Neuronal stem cell (in vitro differentiated cells): ENCODE measurements around the gene DIRAS1.
"Not testable (repeated sequence)": the region's sequence is repeated elsewhere in the genome, so short reads cannot be mapped to it uniquely, and the experiment has no call there.

Source experiments
- DNase-seq: peaks from one replicate; pipeline ENCODE4 v3.0.0-alpha.2; 2013; ENCODE audit warnings: low spot score
- H2AFZ ChIP-seq: one replicate; pipeline ENCODE4 v1.6.1; 2013; ENCODE audit warnings: mild to moderate bottlenecking, low read length, inconsistent platforms
- H2AK5ac ChIP-seq: 2 replicates; pipeline ENCODE4 v1.6.1; 2013; ENCODE audit warnings: low read depth, mild to moderate bottlenecking, inconsistent platforms, low read length, moderate library complexity, mixed read lengths
- H2BK120ac ChIP-seq: 2 replicates; pipeline ENCODE4 v1.6.1; 2013; ENCODE audit warnings: low read depth, mild to moderate bottlenecking, inconsistent platforms, low read length, moderate library complexity, mixed read lengths
- H2BK12ac ChIP-seq: one replicate; pipeline ENCODE4 v1.6.1; 2013; ENCODE audit warnings: low read length, inconsistent platforms
- H2BK15ac ChIP-seq: 2 replicates; pipeline ENCODE4 v1.6.1; 2013; ENCODE audit warnings: mild to moderate bottlenecking, low read length, inconsistent platforms, mixed read lengths
- H2BK5ac ChIP-seq: one replicate; pipeline ENCODE4 v1.6.1; 2013; ENCODE audit warnings: inconsistent platforms, mild to moderate bottlenecking, low read length, moderate library complexity
- H3K14ac ChIP-seq: one replicate; pipeline ENCODE4 v1.6.1; 2013; ENCODE audit warnings: low read length, inconsistent platforms
- H3K18ac ChIP-seq: 2 replicates; pipeline ENCODE4 v1.6.1; 2013; ENCODE audit warnings: low read length, inconsistent platforms
- H3K23ac ChIP-seq: 2 replicates; pipeline ENCODE4 v1.6.1; 2013; ENCODE audit warnings: low read depth, mild to moderate bottlenecking, mixed read lengths, low read length, inconsistent platforms; ENCODE audit not compliant: poor library complexity
- H3K27ac ChIP-seq: replicated peaks from 3 replicates; pipeline ENCODE4 v1.5.1; 2013; ENCODE audit warnings: low read length, inconsistent platforms
- H3K27me3 ChIP-seq, 3 experiments: 2 replicates each; pipeline ENCODE4 v1.6.1; 2013; ENCODE audit warnings: low read length in 3 of 3, mild to moderate bottlenecking in 2 of 3, inconsistent platforms in 1 of 3, low read depth in 1 of 3, mixed read lengths in 1 of 3, moderate library complexity in 1 of 3; ENCODE audit not compliant: control insufficient read depth in 3 of 3, insufficient read depth in 3 of 3
- H3K36me3 ChIP-seq, 2 donors: replicated peaks in 1 of 2; 2 replicates each; pipeline ENCODE4 v1.6.1; 2013; ENCODE audit warnings: low read length in 2 of 2; ENCODE audit not compliant: control insufficient read depth in 2 of 2, insufficient read depth in 2 of 2
- H3K4ac ChIP-seq: 2 replicates; pipeline ENCODE4 v1.6.1; 2013; ENCODE audit warnings: inconsistent platforms, mild to moderate bottlenecking, low read length, moderate library complexity
- H3K4me1 ChIP-seq, 2 donors: 1 replicate in 1 of 2; 2 replicates in 1 of 2; pipeline ENCODE4 v1.6.1; 2013; ENCODE audit warnings: low read length in 2 of 2, low read depth in 1 of 2; ENCODE audit not compliant: control insufficient read depth in 2 of 2, insufficient read depth in 1 of 2
- H3K4me2 ChIP-seq: one replicate; pipeline ENCODE4 v1.6.1; 2013; ENCODE audit warnings: mild to moderate bottlenecking, low read length, inconsistent platforms; ENCODE audit not compliant: insufficient read depth, poor library complexity, severe bottlenecking
- H3K4me3 ChIP-seq, 2 donors: 2 replicates each; pipeline ENCODE4 v1.5.1; 2013; ENCODE audit warnings: low read length in 2 of 2, mild to moderate bottlenecking in 2 of 2, inconsistent platforms in 1 of 2, moderate library complexity in 1 of 2
- H3K79me1 ChIP-seq: one replicate; pipeline ENCODE4 v1.6.1; 2013; ENCODE audit warnings: low read depth, mild to moderate bottlenecking, inconsistent platforms, low read length, moderate library complexity
- H3K9ac ChIP-seq: one replicate; pipeline ENCODE4 v1.6.1; 2013; ENCODE audit warnings: mild to moderate bottlenecking, low read depth, low read length, inconsistent platforms; ENCODE audit not compliant: poor library complexity
- H3K9me3 ChIP-seq, 2 donors: replicated peaks in 1 of 2; 2 replicates each; pipeline versions ENCODE3 to v1.6.1; 2013; ENCODE audit warnings: low read length in 2 of 2, mild to moderate bottlenecking in 2 of 2, inconsistent platforms in 1 of 2, low read depth in 1 of 2, mixed read lengths in 1 of 2, moderate library complexity in 1 of 2; ENCODE audit not compliant: control insufficient read depth in 2 of 2, insufficient read depth in 1 of 2
- H4K8ac ChIP-seq: one replicate; pipeline ENCODE4 v1.6.1; 2013; ENCODE audit warnings: low read depth, mild to moderate bottlenecking, inconsistent platforms, low read length, moderate library complexity
- H4K91ac ChIP-seq: one replicate; pipeline ENCODE4 v1.6.1; 2013; ENCODE audit warnings: low read length, low read depth, mild to moderate bottlenecking, inconsistent platforms; ENCODE audit not compliant: poor library complexity
- WGBS, 2 donors: extraction: QIAGEN DNeasy Blood & Tissue Kit; methylation state at CpG; one replicate each; pipeline ENCODE4 v1.1.7; 2013; ENCODE audit warnings: missing lambda C conversion rate in 2 of 2, mixed read lengths in 1 of 2; ENCODE audit not compliant: insufficient read length in 2 of 2, insufficient replicate concordance in 1 of 2; ENCODE audit errors: extremely low coverage in 2 of 2; 5-methylcytosine and 5-hydroxymethylcytosine counted together

The DIRAS1 gene

DNA sequence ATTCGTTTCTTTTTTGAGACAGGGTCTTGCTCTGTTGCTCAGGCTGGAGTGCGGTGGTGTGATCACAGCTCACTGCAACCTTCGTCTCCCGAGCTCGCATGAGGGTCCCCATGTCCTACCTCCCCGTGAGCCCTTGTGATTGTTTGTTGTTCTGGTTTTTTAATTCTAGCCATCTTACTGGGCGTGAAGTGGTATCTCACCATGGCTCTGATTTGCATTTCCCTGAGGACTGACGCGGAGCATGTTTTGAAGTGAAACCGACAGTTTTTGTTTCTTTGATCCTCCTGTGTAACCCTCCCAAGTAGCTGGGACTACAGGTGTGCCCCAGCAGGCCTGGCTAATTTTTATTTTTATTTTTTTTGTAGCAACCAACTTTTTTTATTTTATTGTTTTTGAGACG lies 40.4 kb downstream of the DIRAS1 start:
- H3K9me3 ChIP-seq: no peaks in the 10 kb centered on the region
- no peaks in the 10 kb centered on the region for H3K4me1 ChIP-seq
- no peak overlapping the region for H4K91ac ChIP-seq
- no peak overlapping the region for H3K14ac ChIP-seq
- no CpG with 5 or more reads among the region's 11 CpGs for whole genome bisulfite sequencing, 2 donors
- H4K8ac ChIP-seq: no peak overlapping the region
- H3K18ac ChIP-seq: no peak overlapping the region
- no peak overlapping the region for H3K4me2 ChIP-seq
- H3K27ac ChIP-seq: no peak overlapping the region
- H3K79me1 ChIP-seq: peaks cover 1% of the 10 kb centered on the region
- H2AK5ac ChIP-seq: no peak overlapping the region
- H2BK12ac ChIP-seq: no peak overlapping the region
- H3K36me3 ChIP-seq: no peaks in the 10 kb centered on the region
- H2BK5ac ChIP-seq: no peak overlapping the region
- no peak overlapping the region for H2AFZ ChIP-seq
- H3K27me3 ChIP-seq: no peaks in the 10 kb centered on the region
- H3K23ac ChIP-seq: no peak overlapping the region
- no peak overlapping the region for H2BK15ac ChIP-seq
- H3K4ac ChIP-seq: no peak overlapping the region
- DNase-seq: no peak
- no peak overlapping the region for H3K9ac ChIP-seq
- H2BK120ac ChIP-seq: no peak overlapping the region
- H3K4me3 ChIP-seq: no peak overlapping the region

DNA sequence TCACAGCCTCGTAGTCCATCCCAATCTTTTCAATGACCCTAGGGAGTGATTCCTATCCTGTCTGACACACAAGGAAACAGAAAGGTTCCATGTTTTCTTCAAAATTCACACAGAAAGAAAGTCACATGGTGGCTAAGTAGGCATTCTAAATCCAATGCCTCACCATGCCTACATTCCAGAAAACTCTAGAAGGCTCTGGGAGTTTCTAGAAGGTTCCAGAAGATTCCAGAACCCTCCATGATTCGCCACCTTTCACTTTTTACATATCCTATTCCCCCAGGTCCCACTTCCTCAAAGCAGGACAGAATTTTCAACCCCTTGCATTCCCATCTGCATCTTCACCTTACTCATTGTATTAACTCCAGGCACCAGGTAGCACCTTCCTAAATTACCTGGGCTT lies 41.7 kb downstream of the DIRAS1 start:
- no peak overlapping the region for H2BK5ac ChIP-seq
- no peak overlapping the region for H2BK12ac ChIP-seq
- H3K79me1 ChIP-seq: no peaks in the 10 kb centered on the region
- H3K4me3 ChIP-seq: no peak overlapping the region
- H4K91ac ChIP-seq: no peak overlapping the region
- H4K8ac ChIP-seq: no peak overlapping the region
- no peak overlapping the region for H2AK5ac ChIP-seq
- H2BK120ac ChIP-seq: no peak overlapping the region
- no peak overlapping the region for H3K4me2 ChIP-seq
- H3K4ac ChIP-seq: no peak overlapping the region
- H3K14ac ChIP-seq: no peak overlapping the region
- H2AFZ ChIP-seq: no peak overlapping the region
- H3K23ac ChIP-seq: no peak overlapping the region
- no peaks in the 10 kb centered on the region for H3K4me1 ChIP-seq
- H3K9ac ChIP-seq: no peak overlapping the region
- no peaks in the 10 kb centered on the region for H3K27me3 ChIP-seq
- no peaks in the 10 kb centered on the region for H3K9me3 ChIP-seq
- H3K36me3 ChIP-seq: no peaks in the 10 kb centered on the region
- H3K18ac ChIP-seq: no peak overlapping the region
- no peak overlapping the region for H3K27ac ChIP-seq
- H2BK15ac ChIP-seq: no peak overlapping the region
- no CpG with 5 or more reads among the region's 2 CpGs for WGBS, 2 donors
- no peak for DNase-seq

DNA sequence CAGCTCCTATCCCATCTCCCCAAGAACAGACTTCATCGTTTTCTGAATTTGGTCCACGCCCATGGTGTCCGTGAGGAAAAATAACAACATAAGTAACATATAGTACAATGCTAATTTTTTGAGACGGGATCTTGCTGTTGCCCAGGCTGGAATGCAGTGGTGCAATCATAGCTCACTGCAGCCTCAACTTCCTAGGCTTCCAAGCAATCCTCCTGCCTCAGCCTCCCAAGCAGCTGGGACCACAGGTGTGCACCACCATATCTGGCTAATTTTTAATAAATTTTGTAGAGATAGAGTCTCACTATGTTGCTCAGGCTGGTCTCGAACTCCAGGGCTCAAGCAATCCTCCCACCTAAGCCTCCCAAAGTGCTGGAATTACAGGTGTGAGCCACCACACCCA lies 42.2 kb downstream of the DIRAS1 start:
- not testable (repeated sequence) for H2BK12ac ChIP-seq, DNase-seq, H4K8ac ChIP-seq, H3K36me3 ChIP-seq, H3K4me2 ChIP-seq, H3K27ac ChIP-seq, H3K27me3 ChIP-seq, H3K9me3 ChIP-seq, H3K4ac ChIP-seq, H3K9ac ChIP-seq, H3K14ac ChIP-seq, H3K4me3 ChIP-seq, H2BK15ac ChIP-seq, H3K18ac ChIP-seq, H3K4me1 ChIP-seq, H2BK120ac ChIP-seq, H3K79me1 ChIP-seq, H3K23ac ChIP-seq, H2BK5ac ChIP-seq, H2AK5ac ChIP-seq, H4K91ac ChIP-seq, H2AFZ ChIP-seq
- WGBS, 2 donors: no CpG with 5 or more reads among the region's 5 CpGs

DNA sequence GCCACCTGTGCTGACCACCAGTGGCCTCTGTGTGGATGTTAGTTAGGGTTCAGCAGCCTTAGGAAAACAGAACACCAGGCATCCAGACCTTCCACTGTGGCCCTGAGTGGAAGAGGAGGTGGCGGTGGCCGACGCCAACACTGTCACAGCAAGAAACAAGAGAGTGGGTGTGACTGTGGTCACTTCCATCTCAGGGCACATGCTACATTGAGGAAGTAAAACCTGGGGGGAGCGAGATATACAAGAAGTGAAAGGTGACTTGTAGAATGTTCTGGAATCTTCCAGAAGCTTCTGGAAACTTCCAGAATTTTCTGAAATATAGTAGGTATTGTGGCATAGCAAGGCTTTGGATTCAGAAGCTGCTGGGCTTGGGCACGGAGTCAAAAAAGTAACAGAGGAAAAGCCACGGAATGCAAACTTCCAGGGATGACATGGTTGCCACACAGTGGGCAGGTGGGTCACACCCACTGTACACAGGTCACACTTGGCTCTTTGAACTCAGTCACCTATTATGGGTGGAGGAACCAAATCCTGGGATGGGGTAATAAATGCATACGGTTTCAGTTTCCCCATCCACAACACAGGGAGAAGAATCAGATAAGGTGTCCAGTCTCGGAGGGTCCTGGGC lies 43.0 kb downstream of the DIRAS1 start:
- DNase-seq: no peak
- no peaks in the 10 kb centered on the region for H3K36me3 ChIP-seq

More for the DNA sequence above, 43.0 kb downstream of the DIRAS1 start:
- no peak overlapping the region for H4K8ac ChIP-seq
- H4K91ac ChIP-seq: no peak overlapping the region
- WGBS, 2 donors: no CpG with 5 or more reads among the region's 8 CpGs
- no peak overlapping the region for H2AFZ ChIP-seq
- no peaks in the 10 kb centered on the region for H3K79me1 ChIP-seq
- H3K4me3 ChIP-seq: no peak overlapping the region
- H2BK12ac ChIP-seq: no peak overlapping the region
- H3K9ac ChIP-seq: no peak overlapping the region
- H3K4ac ChIP-seq: no peak overlapping the region
- H3K4me1 ChIP-seq: no peaks in the 10 kb centered on the region
- H3K9me3 ChIP-seq: no peaks in the 10 kb centered on the region
- H3K27ac ChIP-seq: no peak overlapping the region
- no peaks in the 10 kb centered on the region for H3K27me3 ChIP-seq
- no peak overlapping the region for H2AK5ac ChIP-seq
- no peak overlapping the region for H2BK15ac ChIP-seq
- no peak overlapping the region for H3K4me2 ChIP-seq
- H3K23ac ChIP-seq: no peak overlapping the region
- no peak overlapping the region for H3K14ac ChIP-seq
- no peak overlapping the region for H2BK5ac ChIP-seq
- H3K18ac ChIP-seq: no peak overlapping the region
- H2BK120ac ChIP-seq: no peak overlapping the region
